GM23248 (cell line): ENCODE measurements around the gene AVPR2. TPM values are rescaled to one million over a fixed set of nuclear protein-coding genes. Genes with fewer than 3 reads are reported as not detected.

Experiments
- DNase-seq: peaks from one replicate; pipeline ENCODE4 v3.0.0-alpha.2; 2015
- H2AFZ ChIP-seq: fragments of 200-600 bp; sonication (generic); 2 replicates; pipeline ENCODE4 v1.6.1; 2016; ENCODE audit warnings: antibody characterized with exemption
- H3F3A ChIP-seq: fragments of 200-600 bp; sonication (generic); 2 replicates; pipeline ENCODE4 v1.6.1; 2016; ENCODE audit warnings: mild to moderate bottlenecking, antibody characterized with exemption, mixed run types; ENCODE audit not compliant: insufficient read depth
- H3K27ac ChIP-seq: fragments of 200-600 bp; sonication (generic); 2 replicates; pipeline ENCODE4 v1.5.1; 2016; ENCODE audit warnings: mild to moderate bottlenecking
- H3K27me3 ChIP-seq: fragments of 200-600 bp; sonication (generic); replicated peaks from 2 replicates; pipeline ENCODE4 v1.6.1; 2016; ENCODE audit warnings: mild to moderate bottlenecking; ENCODE audit not compliant: insufficient read depth
- H3K36me3 ChIP-seq: fragments of 200-600 bp; sonication (generic); 2 replicates; pipeline ENCODE4 v1.6.1; 2016; ENCODE audit warnings: low read depth, mild to moderate bottlenecking
- H3K4me1 ChIP-seq: fragments of 200-600 bp; sonication (generic); 2 replicates; pipeline ENCODE4 v1.6.1; 2016; ENCODE audit warnings: mild to moderate bottlenecking; ENCODE audit not compliant: insufficient read depth
- H3K4me2 ChIP-seq: fragments of 200-600 bp; sonication (generic); one replicate; pipeline ENCODE4 v1.6.1; 2016; ENCODE audit warnings: mild to moderate bottlenecking; ENCODE audit not compliant: unreplicated experiment
- H3K4me3 ChIP-seq: fragments of 200-600 bp; sonication (generic); 2 replicates; pipeline ENCODE4 v1.5.1; 2016; ENCODE audit warnings: mild to moderate bottlenecking
- H3K79me2 ChIP-seq: fragments of 200-600 bp; sonication (generic); 2 replicates; pipeline ENCODE4 v1.6.1; 2016; ENCODE audit warnings: mild to moderate bottlenecking; ENCODE audit not compliant: insufficient read depth
- H3K9ac ChIP-seq: fragments of 200-600 bp; sonication (generic); 2 replicates; pipeline ENCODE4 v1.6.1; 2016; ENCODE audit warnings: mild to moderate bottlenecking
- H3K9me2 ChIP-seq: fragments of 200-600 bp; sonication (generic); 2 replicates; pipeline ENCODE4 v1.6.1; 2016; ENCODE audit warnings: mixed run types, mild to moderate bottlenecking, moderate library complexity; ENCODE audit not compliant: insufficient read depth
- H3K9me3 ChIP-seq: fragments of 200-600 bp; sonication (generic); one replicate; pipeline ENCODE4 v1.6.1; 2017; ENCODE audit warnings: low read depth
- H4K20me1 ChIP-seq: fragments of 200-600 bp; sonication (generic); 2 replicates; pipeline ENCODE4 v1.6.0; 2016; ENCODE audit not compliant: insufficient read depth
- EZH2 ChIP-seq: fragments of 200-600 bp; sonication (generic); IDR thresholded peaks from 2 replicates; pipeline ENCODE4 v1.6.1; 2018; ENCODE audit warnings: antibody characterized with exemption, mild to moderate bottlenecking; ENCODE audit not compliant: insufficient read depth, poor library complexity, severe bottlenecking
- EZH2phosphoT487 ChIP-seq: fragments of 200-600 bp; sonication (generic); IDR thresholded peaks from 2 replicates; pipeline ENCODE4 v1.6.1; 2018; ENCODE audit warnings: antibody characterized with exemption, moderate library complexity, mild to moderate bottlenecking, low read depth; ENCODE audit not compliant: insufficient read depth
- WGBS, 2 experiments: methylation state at CpG; one replicate each; pipeline ENCODE4 v1.1.6; 2015 to 2017; ENCODE audit warnings: low lambda C conversion rate in 2 of 2, low coverage in 1 of 2; ENCODE audit errors: missing lambda C conversion rate in 2 of 2; 5-methylcytosine and 5-hydroxymethylcytosine counted together
- in situ Hi-C: fragments of 300-500 bp; cut with MboI; formaldehyde crosslinking; loops from 2 replicates; pipeline ENCODE4 v1.15.0; 2020
- polyA plus RNA-seq: library from polyadenylated mRNA; unstranded; fragments of >200 nt; fragmentation: Nextera tagmentation; extraction: Ambion mirVana; gene quantifications from 2 replicates; pipeline ENCODE4 v1.2.1, GENCODE V29; 2016
- total RNA-seq: library from RNA; depleted of rRNA; stranded (reverse); fragments of >200 nt; shearing (Covaris generic); gene quantifications from 2 replicates; pipeline ENCODE4 v1.2.3, GENCODE V29; 2014

AVPR2 gene
- total and polyA plus RNA-seq, 2 experiments from 2014 or later, result not detected

GRCh38 chrX:153910446-153910845 is 6.0 kb downstream of the AVPR2 start:
- H3F3A ChIP-seq, result no peaks in the 10 kb centered on the region
- H3K27me3 ChIP-seq, result no peaks in the 10 kb centered on the region
- H3K9ac ChIP-seq, result no peak overlapping the region
- no peak overlapping the region for H3K4me3 ChIP-seq
- DNase-seq, result no peak
- H3K4me1 ChIP-seq, result no peaks in the 10 kb centered on the region
- no peak overlapping the region for H3K4me2 ChIP-seq
- no peaks in the 10 kb centered on the region for H3K9me3 ChIP-seq
- H3K27ac ChIP-seq, result no peak overlapping the region
- 76 to 77% methylated on average over 6 to 15 of the region's 22 CpGs for WGBS, 2 experiments
- in situ Hi-C loops, result no loop called here
- H2AFZ ChIP-seq, result no peak overlapping the region
- no peaks in the 10 kb centered on the region for H3K36me3 ChIP-seq
- no peaks in the 10 kb centered on the region for H3K79me2 ChIP-seq
- TF ChIP-seq EZH2phosphoT487 (no peak), EZH2 (no peak)
- no peaks in the 10 kb centered on the region for H3K9me2 ChIP-seq
- H4K20me1 ChIP-seq, result no peaks in the 10 kb centered on the region

- in situ Hi-C loops, result no loop called here
- Histone ChIP-seq H3F3A (no peaks in the 10 kb centered on the region), H3K27me3 (no peaks in the 10 kb centered on the region), H3K79me2 (no peaks in the 10 kb centered on the region), H3K9ac (no peak overlapping the region), H2AFZ (no peak overlapping the region), H3K4me1 (no peaks in the 10 kb centered on the region), H3K4me2 (no peak overlapping the region), H3K36me3 (no peaks in the 10 kb centered on the region), H3K9me2 (no peaks in the 10 kb centered on the region), H3K9me3 (no peaks in the 10 kb centered on the region), H3K27ac (no peak overlapping the region), H3K4me3 (no peak overlapping the region), H4K20me1 (no peaks in the 10 kb centered on the region)
- DNase-seq, result no peak
- no peak for TF ChIP-seq EZH2phosphoT487
- 50 to 56% methylated on average over 5 to 6 of the region's 6 CpGs for WGBS, 2 experiments
These were observed 7.3 kb downstream of the AVPR2 start for GRCh38 chrX:153911798-153912197.

GRCh38 chrX:153913211-153913610 is 8.7 kb downstream of the AVPR2 start:
- Histone ChIP-seq H3K36me3 (no peaks in the 10 kb centered on the region), H3K9me3 (no peaks in the 10 kb centered on the region), H3K9me2 (no peaks in the 10 kb centered on the region), H4K20me1 (no peaks in the 10 kb centered on the region), H3K9ac (no peak overlapping the region), H3K27ac (no peak overlapping the region), H3K4me1 (no peaks in the 10 kb centered on the region), H3K27me3 (no peaks in the 10 kb centered on the region), H3K79me2 (no peaks in the 10 kb centered on the region), H3F3A (no peaks in the 10 kb centered on the region), H3K4me2 (no peak overlapping the region), H2AFZ (no peak overlapping the region), H3K4me3 (no peak overlapping the region)
- TF ChIP-seq EZH2phosphoT487 (no peak), EZH2 (no peak)
- 0 to 49% methylated on average over 2 to 8 of the region's 17 CpGs for WGBS, 2 experiments
- in situ Hi-C loops, result no loop called here
- no peak for DNase-seq

- Histone ChIP-seq H3K9me3 (no peaks in the 10 kb centered on the region), H3K9me2 (no peaks in the 10 kb centered on the region), H3K27me3 (no peaks in the 10 kb centered on the region), H2AFZ (no peak overlapping the region), H3K36me3 (no peaks in the 10 kb centered on the region), H4K20me1 (no peaks in the 10 kb centered on the region), H3K4me1 (no peaks in the 10 kb centered on the region), H3F3A (no peaks in the 10 kb centered on the region), H3K79me2 (no peaks in the 10 kb centered on the region), H3K4me2 (no peak overlapping the region), H3K9ac (no peak overlapping the region), H3K4me3 (no peak overlapping the region), H3K27ac (no peak overlapping the region)
- in situ Hi-C loops, result no loop called here
- no peak for DNase-seq
- TF ChIP-seq EZH2phosphoT487, result no peak
- TF ChIP-seq EZH2, result no peak
- WGBS, 2 experiments, result 69 to 75% methylated on average over 12 to 14 of the region's 17 CpGs
These were observed 9.2 kb downstream of the AVPR2 start for GRCh38 chrX:153913701-153914100.

- TF ChIP-seq EZH2phosphoT487, result no peak
- no peak for TF ChIP-seq EZH2
- H3K36me3 ChIP-seq, result no peaks in the 10 kb centered on the region
- H3K4me2 ChIP-seq, result no peak overlapping the region
- H3K9me2 ChIP-seq, result no peaks in the 10 kb centered on the region
- no peak overlapping the region for H3K4me3 ChIP-seq
- no peaks in the 10 kb centered on the region for H3K79me2 ChIP-seq
- no peaks in the 10 kb centered on the region for H3K27me3 ChIP-seq
- 58 to 68% methylated on average over 6 of the region's 6 CpGs for WGBS, 2 experiments
- H3K27ac ChIP-seq, result no peak overlapping the region
- in situ Hi-C loops, result no loop called here
- H3F3A ChIP-seq, result no peaks in the 10 kb centered on the region
- no peaks in the 10 kb centered on the region for H3K4me1 ChIP-seq
- DNase-seq, result no peak
- no peak overlapping the region for H2AFZ ChIP-seq
- no peaks in the 10 kb centered on the region for H4K20me1 ChIP-seq
- no peak overlapping the region for H3K9ac ChIP-seq
- no peaks in the 10 kb centered on the region for H3K9me3 ChIP-seq
These were observed 13.4 kb downstream of the AVPR2 start for GRCh38 chrX:153917869-153918268.
